Testis (tissue), 3 donors: ENCODE measurements around the gene KIF1A. TPM values are rescaled to one million over a fixed set of nuclear protein-coding genes. Genes with fewer than 3 reads are reported as not detected.

Source experiments
- DNase-seq: peaks from one replicate; pipeline ENCODE4 v3.0.0-alpha.2; 2019
- H3K27ac ChIP-seq, 2 donors: fragments of 200-600 bp; sonication (generic); one replicate each; pipeline ENCODE4 v1.5.1; 2019
- H3K27me3 ChIP-seq: fragments of 200-600 bp; sonication (generic); one replicate; pipeline ENCODE4 v1.5.1; 2019
- H3K36me3 ChIP-seq: fragments of 200-600 bp; sonication (generic); one replicate; pipeline ENCODE4 v1.5.1; 2017; ENCODE audit warnings: low read depth; ENCODE audit errors: missing control alignments
- H3K4me1 ChIP-seq: fragments of 200-600 bp; sonication (generic); one replicate; pipeline ENCODE4 v1.5.1; 2019
- H3K4me3 ChIP-seq, 2 donors: fragments of 200-600 bp; sonication (generic); one replicate each; pipeline ENCODE4 v1.5.1; 2017 to 2019
- H3K9me3 ChIP-seq: fragments of 200-600 bp; sonication (generic); one replicate; pipeline ENCODE4 v1.5.1; 2017
- POLR2A ChIP-seq: fragments of 450-650 bp; IDR thresholded peaks from one replicate; pipeline ENCODE4 v1.6.1; 2017; ENCODE audit warnings: antibody characterized with exemption, mild to moderate bottlenecking, moderate library complexity
- WGBS, 2 donors: methylation state at CpG; one replicate each; pipeline ENCODE4 v1.1.5; 2018; 5-methylcytosine and 5-hydroxymethylcytosine counted together
- intact Hi-C: fragments of 100-400 bp; cut with DNase I; formaldehyde crosslinking; loops from one replicate; pipeline ENCODE4 v1.15.1; 2023; ENCODE audit warnings: low total_unique reads
- polyA plus RNA-seq: library from polyadenylated mRNA; stranded (reverse); fragments of 350-450 nt; fragmentation: Illumina TruSeq; extraction: RNeasy Lipid Tissue Mini Kit (QIAGEN cat#74804); gene quantifications from one replicate; pipeline ENCODE4 v1.2.3, GENCODE V29; 2014; ENCODE audit warnings: low read depth, low replicate concordance; ENCODE audit not compliant: insufficient read depth
- total RNA-seq, 2 donors: library from RNA; depleted of rRNA; stranded (reverse); fragments of >200 nt; gene quantifications; one replicate each; pipeline ENCODE4 v1.2.3, GENCODE V29; 2016
- TF ChIP-seq, protein P1 (sequence below), 3 experiments: fragments of 450-650 bp in 2 of 3; fragments of 200-600 bp in 1 of 3; sonication (generic) in 1 of 3; IDR thresholded peaks; one replicate each; pipeline ENCODE4 v1.5.1; 2016 to 2019; ENCODE audit warnings: antibody characterized with exemption in 3 of 3, mild to moderate bottlenecking in 2 of 3, moderate library complexity in 1 of 3

Gene KIF1A
- total and polyA plus RNA-seq, 3 donors from 2014 or later: 33.5 to 42.1 (median 37.0) TPM

DNA sequence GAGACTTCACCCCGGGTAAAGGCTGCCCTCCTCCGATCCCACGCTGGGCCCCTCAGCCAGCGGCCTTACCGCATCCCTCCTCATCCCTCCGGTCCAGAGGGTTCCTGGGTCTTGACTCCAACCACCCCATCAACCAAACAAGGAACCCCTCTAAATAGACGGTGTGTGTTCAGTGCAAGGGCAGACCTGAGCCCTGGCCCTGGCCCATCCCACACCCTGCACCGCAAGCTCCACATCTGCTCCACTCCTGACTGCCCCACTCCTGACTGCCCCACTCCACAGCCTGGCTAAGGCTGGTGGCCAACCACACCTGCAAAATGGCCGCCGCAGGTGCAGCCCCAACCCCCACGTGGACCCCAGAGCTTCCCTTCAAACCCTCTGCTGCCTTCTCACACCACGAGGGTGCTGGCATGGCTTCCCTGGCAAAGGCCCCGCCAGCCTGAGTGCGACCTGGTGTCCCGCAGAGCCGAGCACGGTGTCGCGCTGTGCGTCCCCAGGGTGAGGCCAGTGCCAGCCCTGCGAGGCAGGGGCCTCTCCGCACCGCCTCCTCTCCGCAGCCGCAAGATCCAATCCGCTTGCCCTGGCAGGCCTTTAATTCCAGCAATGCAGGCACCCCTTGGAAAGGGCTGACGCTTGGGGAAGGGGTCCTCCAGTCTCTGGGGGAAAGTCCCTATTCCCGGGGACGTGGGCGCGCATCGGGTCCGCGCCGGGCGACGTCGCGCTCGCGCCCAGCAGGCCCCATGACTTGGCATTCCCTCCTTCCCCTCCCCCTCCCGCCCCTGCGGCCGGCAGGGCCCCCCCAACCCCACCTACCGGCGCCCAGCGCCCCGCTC is 1.5 kb downstream of the KIF1A start:
- H3K27ac ChIP-seq: no peak overlapping the region
- TF ChIP-seq, protein P1, sequence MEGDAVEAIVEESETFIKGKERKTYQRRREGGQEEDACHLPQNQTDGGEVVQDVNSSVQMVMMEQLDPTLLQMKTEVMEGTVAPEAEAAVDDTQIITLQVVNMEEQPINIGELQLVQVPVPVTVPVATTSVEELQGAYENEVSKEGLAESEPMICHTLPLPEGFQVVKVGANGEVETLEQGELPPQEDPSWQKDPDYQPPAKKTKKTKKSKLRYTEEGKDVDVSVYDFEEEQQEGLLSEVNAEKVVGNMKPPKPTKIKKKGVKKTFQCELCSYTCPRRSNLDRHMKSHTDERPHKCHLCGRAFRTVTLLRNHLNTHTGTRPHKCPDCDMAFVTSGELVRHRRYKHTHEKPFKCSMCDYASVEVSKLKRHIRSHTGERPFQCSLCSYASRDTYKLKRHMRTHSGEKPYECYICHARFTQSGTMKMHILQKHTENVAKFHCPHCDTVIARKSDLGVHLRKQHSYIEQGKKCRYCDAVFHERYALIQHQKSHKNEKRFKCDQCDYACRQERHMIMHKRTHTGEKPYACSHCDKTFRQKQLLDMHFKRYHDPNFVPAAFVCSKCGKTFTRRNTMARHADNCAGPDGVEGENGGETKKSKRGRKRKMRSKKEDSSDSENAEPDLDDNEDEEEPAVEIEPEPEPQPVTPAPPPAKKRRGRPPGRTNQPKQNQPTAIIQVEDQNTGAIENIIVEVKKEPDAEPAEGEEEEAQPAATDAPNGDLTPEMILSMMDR (IDR thresholded peaks at IDR 0.05): no peak
- TF ChIP-seq POLR2A: no peak
- no peaks in the 10 kb centered on the region for H3K36me3 ChIP-seq
- no peaks in the 10 kb centered on the region for H3K27me3 ChIP-seq
- DNase-seq: no peak
- H3K9me3 ChIP-seq: no peaks in the 10 kb centered on the region
- intact Hi-C loops: no loop called here
- WGBS, 2 donors: 39 to 52% methylated on average over 4 to 47 of the region's 48 CpGs
- H3K4me3 ChIP-seq: peak overlapping the region; percentile 9 to 48
- H3K4me1 ChIP-seq: peaks cover 11% of the 10 kb centered on the region

DNA sequence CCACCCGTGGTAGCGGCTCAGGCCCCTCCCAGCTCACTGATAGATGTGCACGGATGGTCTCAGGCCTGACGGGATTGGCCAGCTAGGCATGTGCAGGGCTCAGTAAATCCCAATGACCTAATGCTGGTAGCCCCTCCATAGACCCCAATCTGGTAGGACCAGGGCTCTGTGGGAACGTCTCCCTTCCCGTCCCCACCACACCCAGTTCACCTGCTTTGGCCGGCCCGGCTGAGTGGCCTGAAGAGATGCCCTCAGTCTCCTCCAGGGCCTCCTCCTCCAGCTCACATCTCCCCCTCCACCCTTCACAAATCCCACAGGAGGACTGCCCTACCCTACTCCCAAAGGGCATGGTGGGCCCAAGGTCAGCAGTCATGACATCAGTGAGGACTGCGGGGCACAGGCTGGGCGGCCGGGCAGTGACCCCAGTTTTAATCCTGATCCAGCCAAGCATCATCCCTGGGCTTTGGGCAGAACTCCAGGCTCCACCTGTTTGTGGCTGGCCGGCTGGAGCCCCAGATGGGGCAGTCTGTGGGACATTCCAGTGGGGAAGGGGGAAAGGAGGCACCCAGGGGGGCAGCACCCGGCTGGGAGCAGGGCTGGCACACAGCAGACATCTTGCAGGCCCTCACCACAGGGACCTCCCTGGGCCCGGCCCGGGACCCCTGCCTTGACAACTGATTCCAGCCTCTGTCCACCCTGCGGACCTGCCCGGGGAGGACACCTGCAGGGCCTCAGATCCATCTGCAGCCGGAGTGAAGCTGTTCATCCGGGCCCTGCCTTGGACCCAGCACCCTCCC is 2.3 kb downstream of the KIF1A start:
- TF ChIP-seq POLR2A: no peak
- TF ChIP-seq, protein P1 (IDR thresholded peaks at IDR 0.05): no peak
- Histone ChIP-seq H3K36me3 (no peaks in the 10 kb centered on the region), H3K9me3 (no peaks in the 10 kb centered on the region), H3K4me1 (peaks cover 11% of the 10 kb centered on the region), H3K27me3 (no peaks in the 10 kb centered on the region), H3K4me3 (no peak overlapping the region), H3K27ac (no peak overlapping the region)
- intact Hi-C loops: no loop called here
- no peak for DNase-seq
- WGBS, 2 donors: 88 to 89% methylated on average over 9 to 18 of the region's 19 CpGs

DNA sequence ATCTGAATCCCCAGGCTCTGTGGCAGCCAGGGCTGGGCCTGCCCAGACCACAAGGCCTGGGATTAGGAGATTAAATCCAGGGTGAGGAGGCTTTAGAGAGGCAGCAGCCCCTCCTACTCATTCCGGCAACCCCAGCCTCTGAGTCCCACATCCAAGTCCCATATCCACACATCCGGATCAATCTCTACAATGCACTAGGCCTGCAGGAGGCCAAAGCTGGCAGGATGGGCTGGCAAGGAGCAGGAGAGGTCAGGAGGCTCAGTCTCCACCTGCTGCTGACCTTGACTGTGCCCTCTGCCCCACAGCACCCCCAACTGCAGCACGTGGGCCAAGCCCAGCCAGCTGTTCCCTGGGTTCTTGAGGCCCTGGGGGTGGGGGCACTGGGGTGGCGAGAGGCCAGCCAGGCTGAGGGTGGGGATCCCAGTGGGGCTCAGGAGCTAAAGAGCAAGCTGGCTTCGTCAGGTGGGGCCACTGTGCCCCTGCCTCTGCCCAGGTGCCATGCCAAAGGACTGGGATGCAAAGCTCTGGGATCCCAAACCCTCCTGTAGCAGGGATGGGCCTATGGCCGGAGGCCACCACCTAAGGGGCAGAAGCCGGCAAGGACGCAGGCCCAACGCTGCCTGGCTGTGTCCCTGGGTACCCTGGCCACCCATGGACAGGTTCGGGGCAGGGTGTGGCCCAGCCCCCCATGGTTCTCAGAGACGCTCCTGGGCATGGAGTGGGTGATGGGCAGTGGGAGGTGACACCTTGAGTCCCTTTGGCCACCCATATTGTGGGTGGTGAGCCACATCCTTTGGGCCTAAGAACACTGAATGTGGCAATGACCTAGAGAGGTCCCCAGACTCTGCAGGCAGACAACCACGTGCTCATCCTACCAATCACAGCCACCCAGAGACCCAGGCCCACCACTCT is 3.2 kb downstream of the KIF1A start:
- TF ChIP-seq, protein P1 (IDR thresholded peaks at IDR 0.05): no peak
- TF ChIP-seq POLR2A: no peak
- intact Hi-C loops: no loop called here
- Histone ChIP-seq H3K4me1 (peaks cover 11% of the 10 kb centered on the region), H3K27ac (no peak overlapping the region), H3K4me3 (no peak overlapping the region), H3K9me3 (no peaks in the 10 kb centered on the region), H3K27me3 (no peaks in the 10 kb centered on the region), H3K36me3 (no peaks in the 10 kb centered on the region)
- WGBS, 2 donors: 87% methylated on average over 12 of the region's 12 CpGs; no CpG with 5 or more reads in 1 of the 2 donors
- no peak for DNase-seq

DNA sequence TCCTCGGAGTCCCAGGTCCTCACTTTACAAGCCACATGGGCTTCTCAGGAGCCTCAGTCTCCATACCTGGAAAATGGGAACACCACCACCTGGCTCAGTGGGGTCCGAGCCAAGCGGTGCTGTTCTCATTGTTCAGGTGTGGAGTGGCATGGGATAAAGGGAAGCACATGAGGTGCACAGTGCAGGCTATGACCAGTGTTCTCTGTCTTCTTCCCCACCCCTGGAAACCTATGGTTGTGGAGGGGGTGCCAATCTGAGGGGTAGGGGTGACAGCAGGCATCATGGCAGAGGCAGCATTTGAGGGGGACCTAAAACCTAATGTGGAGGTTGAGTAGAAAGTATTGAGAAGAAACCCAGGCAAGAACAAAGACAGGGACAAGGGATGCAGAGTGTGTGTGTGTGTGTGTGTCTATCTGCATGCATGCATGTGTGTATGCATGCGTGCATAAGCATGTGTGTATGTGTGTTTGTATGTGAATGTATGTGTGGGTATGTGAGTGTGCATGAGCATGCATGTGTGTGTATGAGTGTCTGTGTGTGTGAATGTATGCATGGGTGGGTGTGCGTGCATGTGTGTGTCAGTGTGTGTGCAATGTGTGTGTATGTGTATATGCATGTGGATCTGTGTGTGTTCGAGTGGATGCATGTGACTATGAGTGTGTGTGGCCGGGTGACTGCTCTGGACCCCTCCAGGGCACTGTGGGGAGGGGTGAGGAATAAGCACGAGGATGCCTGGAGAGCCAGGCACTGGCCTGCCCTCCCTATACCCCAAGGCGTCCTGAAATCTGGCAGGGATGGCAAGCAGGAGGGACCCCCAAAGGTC is 4.0 kb downstream of the KIF1A start:
- 86 to 91% methylated on average over 9 of the region's 9 CpGs for WGBS, 2 donors
- DNase-seq: no peak
- intact Hi-C loops: no loop called here
- no peak for TF ChIP-seq POLR2A
- TF ChIP-seq, protein P1 (IDR thresholded peaks at IDR 0.05): no peak
- no peak overlapping the region for H3K27ac ChIP-seq
- no peaks in the 10 kb centered on the region for H3K36me3 ChIP-seq
- peaks cover 9% of the 10 kb centered on the region for H3K4me1 ChIP-seq
- H3K9me3 ChIP-seq: no peaks in the 10 kb centered on the region
- H3K4me3 ChIP-seq: no peak overlapping the region
- no peaks in the 10 kb centered on the region for H3K27me3 ChIP-seq
